Glomerular endothelial cell (primary cell): ENCODE data around the gene APBA2. TPM values are rescaled to one million over a fixed set of nuclear protein-coding genes. Genes with fewer than 3 reads are reported as not detected.
"Not testable (repeated sequence)": the region's sequence is repeated elsewhere in the genome, so short reads cannot be mapped to it uniquely, and the experiment has no call there.

ENCODE experiments used
- DNase-seq: peaks from one replicate; pipeline ENCODE4 v3.0.0-alpha.2; 2011; ENCODE audit warnings: low read depth, low spot score; ENCODE audit errors: extremely low read depth
- total RNA-seq: library from RNA; depleted of rRNA; stranded (reverse); fragments of >200 nt; gene quantifications from 2 replicates; pipeline ENCODE4 v1.2.3, GENCODE V29; 2015

The APBA2 gene
- 53.5 and 59.1 TPM in 2 replicates for total RNA-seq

DNA sequence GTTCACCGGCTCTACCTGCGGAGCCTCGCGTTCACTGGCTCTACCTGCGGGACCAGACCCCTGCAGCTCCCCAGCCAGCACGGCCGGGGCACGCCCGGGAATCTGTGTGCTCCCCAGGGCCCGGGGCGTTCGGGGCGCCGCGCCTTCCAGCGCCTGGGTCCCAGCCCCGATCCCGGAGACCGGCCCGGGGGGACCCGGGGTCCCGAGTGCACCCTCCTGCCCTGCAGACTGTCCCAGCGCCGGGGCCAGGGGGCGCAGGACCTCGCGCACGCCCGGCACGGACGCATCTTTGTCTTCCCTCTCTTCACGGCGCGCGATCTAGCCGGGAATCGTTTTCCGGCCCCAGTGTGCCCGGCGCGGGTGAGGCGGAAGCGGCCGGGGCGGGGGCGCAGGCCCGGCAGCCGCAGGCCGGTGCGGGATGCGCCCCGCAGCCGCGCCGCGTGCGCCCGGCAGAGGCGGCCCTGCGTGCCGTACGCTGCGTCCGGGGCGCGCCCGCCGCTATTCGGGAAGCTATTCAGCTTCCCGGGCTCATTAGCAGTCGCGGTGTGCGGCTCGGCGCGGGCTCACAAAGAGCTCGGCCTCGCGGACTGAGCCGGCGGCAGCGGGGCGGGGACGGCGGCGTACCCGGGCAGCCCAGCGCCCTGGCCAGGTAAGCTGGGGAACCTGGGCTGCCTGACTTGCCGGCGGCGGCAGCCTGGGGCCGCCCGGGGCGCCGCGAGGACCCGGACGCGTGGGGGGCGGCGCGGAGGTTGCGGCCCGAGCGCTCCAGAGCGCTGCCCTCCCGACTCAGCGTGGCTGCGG lies at the start of gene APBA2:
TSS of gene APBA2 (plus strand) at position 345 of the 801 bp plus-strand sequence. CDS start 167,911 bp downstream, outside the sequence.
- no peak for DNase-seq

GRCh38 chr15:28840285-28840684 lies 45.5 kb upstream of the APBA2 start:
- not testable (repeated sequence) for DNase-seq

- DNase-seq, result not testable (repeated sequence)
These were observed 43.6 kb upstream of the APBA2 start for GRCh38 chr15:28842210-28842609.

DNA sequence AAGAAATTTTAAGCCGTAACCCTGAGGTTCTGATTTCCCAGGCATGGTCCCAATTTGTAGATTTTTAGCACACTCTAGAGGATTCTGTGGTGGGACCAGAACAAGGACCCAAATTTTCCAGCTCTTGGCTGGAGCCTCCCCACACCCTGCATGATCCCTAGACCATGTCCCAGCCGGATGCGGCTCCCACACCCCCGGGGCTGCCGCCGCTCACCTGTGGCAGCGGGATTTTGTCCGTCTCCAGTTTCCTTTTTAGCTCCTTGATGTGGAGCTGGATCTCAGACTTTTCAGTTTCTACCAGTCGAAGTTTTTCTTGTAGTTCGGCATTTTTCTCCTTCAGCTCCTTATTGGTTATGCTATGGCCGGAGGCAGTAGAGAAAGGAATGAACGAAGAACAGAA lies 42.3 kb upstream of the APBA2 start:
- DNase-seq, result not testable (repeated sequence)

DNA sequence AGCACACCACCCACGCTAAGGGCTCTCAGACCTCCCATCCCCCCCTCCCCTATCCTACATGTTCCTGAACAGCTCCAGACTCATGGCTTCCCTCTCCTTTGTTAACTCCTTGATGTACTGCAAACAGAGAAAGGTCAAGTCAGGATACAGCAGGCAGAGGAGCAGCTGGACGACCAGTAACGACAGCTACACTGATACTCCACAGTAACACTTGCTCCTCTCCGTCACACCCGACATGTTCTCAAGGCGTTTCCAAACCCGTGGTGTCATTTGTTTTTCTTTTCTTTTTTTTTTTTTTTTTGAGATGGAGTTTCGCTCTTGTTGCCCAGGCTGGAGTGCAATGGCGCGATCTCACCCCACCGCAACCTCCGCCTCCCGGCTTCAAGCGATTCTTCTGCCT lies 41.6 kb upstream of the APBA2 start:
- not testable (repeated sequence) for DNase-seq

DNA sequence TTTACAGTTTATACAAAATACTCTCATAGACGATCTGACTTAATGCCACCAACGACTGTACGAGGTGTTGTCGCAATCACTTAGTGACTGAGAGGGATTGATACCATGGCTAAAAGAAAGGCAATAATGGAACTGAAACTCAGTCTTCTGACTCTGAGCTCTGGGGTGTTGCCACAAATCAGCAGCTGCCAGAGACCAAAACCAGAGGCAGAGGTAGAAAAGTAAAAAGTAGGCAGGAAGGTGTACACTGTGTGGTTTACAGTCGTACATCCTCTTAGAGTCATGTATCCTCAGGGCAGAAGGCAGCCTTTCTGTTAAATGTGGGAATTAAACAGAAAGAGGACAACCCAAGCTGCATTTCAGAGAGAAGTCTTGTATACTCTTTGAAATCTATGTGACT lies 38.5 kb upstream of the APBA2 start:
- DNase-seq, result not testable (repeated sequence)

DNA sequence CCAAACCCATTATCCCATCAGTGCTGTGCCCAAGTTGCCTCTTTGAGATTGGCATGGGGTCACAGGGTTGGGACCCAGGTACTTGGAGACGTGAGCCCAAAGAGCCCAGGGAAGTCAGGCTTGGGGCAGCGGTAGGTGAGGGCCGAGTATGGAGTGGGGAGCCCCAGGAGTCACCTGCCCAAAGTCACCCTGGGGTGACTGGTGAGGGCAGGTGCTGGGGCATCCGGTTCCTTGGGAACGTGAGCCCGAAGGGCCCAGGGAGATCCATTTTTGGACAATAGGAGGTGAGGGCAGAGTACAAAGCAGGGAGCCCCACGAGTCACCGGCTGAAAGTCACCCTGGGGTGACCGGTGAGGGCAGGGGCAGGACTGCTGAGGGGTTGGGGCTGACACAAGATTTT lies 37.8 kb upstream of the APBA2 start:
- DNase-seq, result not testable (repeated sequence)

- DNase-seq, result not testable (repeated sequence)
These were observed 37.3 kb upstream of the APBA2 start, which contains the start of gene GOLGA6L7 for GRCh38 chr15:28848521-28848920. Gene GOLGA6L7, minus strand, starts transcription at chr15:28848644. Its CDS starts 95 bp downstream, at chr15:28848549.

DNA sequence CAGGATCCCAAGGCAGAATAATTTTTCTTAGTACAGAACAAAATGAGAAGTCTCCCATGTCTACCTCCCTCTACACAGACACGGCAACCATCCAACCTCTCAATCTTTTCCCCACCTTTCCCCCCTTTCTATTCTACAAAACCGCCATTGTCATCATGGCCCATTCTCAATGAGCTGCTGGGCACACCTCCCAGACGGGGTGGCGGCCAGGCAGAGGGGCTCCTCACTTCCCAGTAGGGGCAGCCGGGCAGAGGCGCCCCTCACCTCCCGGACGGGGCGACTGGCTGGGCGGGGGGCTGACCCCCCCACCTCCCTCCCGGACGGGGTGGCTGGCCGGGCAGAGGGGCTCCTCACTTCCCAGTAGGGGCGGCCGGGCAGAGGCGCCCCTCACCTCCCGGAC lies 36.5 kb upstream of the APBA2 start:
- DNase-seq, result not testable (repeated sequence)

- DNase-seq, result not testable (repeated sequence)
These were observed 36.0 kb upstream of the APBA2 start for GRCh38 chr15:28849766-28850165.

- not testable (repeated sequence) for DNase-seq
These were observed 32.1 kb upstream of the APBA2 start for GRCh38 chr15:28853654-28854053.

- DNase-seq, result not testable (repeated sequence)
These were observed 31.2 kb upstream of the APBA2 start for GRCh38 chr15:28854578-28854977.

GRCh38 chr15:28861031-28861534 lies 24.7 kb upstream of the APBA2 start:
- no peak for DNase-seq

DNA sequence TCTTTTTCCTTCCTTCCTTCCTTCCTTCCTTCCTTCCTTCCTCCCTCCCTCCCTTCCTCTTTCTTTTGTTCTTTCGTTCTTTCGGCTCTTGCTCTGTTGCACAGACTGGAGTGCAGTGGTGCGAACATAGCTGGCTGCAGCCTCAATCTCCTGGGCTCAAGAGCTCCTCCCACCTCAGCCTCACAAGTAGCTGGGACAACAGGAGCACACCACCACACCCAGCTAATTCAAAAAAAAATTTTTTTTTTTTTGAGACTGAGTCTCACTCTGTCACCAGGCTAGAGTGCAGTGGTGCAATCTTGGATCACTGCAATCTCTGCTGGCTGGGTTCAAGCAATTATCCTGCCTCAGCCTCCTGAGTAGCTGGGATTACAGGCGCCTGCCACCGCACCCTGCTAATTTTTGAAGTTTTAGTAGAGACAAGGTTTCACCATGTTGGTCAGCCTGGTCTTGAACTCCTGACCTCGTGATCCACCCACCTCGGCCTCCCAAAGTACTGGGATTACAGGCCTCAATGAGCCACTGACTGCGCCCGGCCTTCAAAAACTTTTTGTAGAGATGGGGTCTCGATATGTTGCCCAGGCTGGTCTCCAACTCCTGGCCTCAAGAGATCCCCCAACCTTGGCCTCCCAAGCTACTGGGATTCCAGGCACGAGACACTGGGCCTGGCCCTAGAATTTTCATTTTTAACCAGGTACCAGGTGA lies 24.0 kb upstream of the APBA2 start:
- not testable (repeated sequence) for DNase-seq

DNA sequence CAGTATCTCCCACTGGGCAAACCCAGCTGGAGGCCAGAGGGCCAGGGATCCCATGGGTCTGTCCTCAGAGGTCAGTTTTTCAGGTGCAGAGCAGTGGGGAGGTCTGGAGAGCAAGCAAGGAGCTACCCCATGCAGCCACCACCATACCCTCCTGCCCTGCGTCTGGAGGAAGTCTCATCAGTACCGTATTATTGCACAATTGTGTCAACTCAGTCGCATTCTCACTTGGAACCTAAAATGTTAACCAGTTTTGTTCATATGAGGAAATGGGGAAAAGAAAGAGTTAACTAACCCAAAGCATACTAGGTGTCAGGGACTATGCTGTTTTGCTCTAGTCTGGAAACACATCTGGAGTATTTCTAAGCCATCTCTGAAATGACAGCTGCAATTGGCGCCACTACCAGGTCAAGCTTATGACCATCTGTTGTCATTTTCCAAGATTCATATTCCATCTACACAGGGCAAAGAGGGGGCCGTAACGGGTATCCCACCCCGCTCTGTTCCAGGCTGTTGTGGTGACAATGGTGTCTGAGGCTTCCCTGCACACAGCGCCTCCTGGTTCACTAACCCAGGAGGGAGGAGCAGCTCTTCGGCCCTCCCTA lies 16.9 kb upstream of the APBA2 start:
- no peak for DNase-seq

GRCh38 chr15:28871168-28871567 lies 14.6 kb upstream of the APBA2 start:
- no peak for DNase-seq

DNA sequence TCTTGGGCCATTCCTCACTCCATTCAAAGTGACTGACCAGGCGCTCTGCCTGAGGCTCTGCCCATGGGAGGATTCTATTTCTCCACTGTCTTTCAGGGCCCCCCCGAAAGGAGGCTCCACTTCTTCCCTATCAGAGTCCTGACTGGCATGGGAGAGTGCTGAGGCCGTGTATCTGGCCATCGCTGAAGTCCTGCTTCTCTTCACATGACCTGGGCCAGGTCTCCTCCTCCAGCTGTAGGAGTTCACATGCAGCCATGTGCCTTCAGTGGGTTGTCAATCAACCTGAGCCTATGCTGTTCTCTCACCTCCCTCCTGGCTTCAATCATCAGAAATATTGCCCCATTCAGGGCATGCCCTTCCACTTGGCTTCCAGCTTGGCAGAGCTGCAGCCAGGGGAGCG lies 12.8 kb upstream of the APBA2 start:
- no peak for DNase-seq

- DNase-seq, result no peak
These were observed 12.1 kb upstream of the APBA2 start for GRCh38 chr15:28873585-28874190.

DNA sequence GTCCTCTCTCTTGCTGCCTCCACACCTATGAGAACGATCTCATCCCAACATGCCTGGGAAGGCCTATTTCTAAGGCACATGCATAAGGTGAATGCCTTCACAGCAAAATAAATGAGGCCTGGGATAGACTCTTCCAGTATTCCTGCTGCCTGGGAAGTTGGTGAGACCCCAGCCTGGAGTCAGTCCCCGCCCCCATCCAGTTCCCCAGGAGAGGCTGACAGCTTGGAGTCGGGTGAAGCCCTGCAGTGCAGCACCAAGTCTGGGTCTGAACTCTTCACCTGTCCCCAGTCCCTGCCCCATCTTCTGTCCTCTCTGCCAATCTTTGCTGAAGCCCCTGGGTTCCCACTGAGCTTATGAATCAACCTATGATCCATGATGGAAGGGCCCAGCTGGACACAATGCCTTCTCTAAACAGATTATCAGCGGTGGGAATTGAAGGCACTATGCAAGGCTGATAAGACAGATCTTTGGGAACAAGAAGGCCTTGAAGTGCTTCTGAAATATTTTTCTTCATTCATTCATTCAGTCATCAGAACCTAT lies 10.2 kb upstream of the APBA2 start:
- no peak for DNase-seq

- DNase-seq, result no peak
These were observed 9.5 kb upstream of the APBA2 start for GRCh38 chr15:28876131-28876844.
